GM23248 (cell line): ENCODE measurements around the gene USP30. TPM values are rescaled to one million over a fixed set of nuclear protein-coding genes. Genes with fewer than 3 reads are reported as not detected.

Experiments used
- DNase-seq: peaks from one replicate; pipeline ENCODE4 v3.0.0-alpha.2; 2015
- H2AFZ ChIP-seq: fragments of 200-600 bp; sonication (generic); 2 replicates; pipeline ENCODE4 v1.6.1; 2016; ENCODE audit warnings: antibody characterized with exemption
- H3F3A ChIP-seq: fragments of 200-600 bp; sonication (generic); 2 replicates; pipeline ENCODE4 v1.6.1; 2016; ENCODE audit warnings: mild to moderate bottlenecking, antibody characterized with exemption, mixed run types; ENCODE audit not compliant: insufficient read depth
- H3K27ac ChIP-seq: fragments of 200-600 bp; sonication (generic); 2 replicates; pipeline ENCODE4 v1.5.1; 2016; ENCODE audit warnings: mild to moderate bottlenecking
- H3K27me3 ChIP-seq: fragments of 200-600 bp; sonication (generic); replicated peaks from 2 replicates; pipeline ENCODE4 v1.6.1; 2016; ENCODE audit warnings: mild to moderate bottlenecking; ENCODE audit not compliant: insufficient read depth
- H3K36me3 ChIP-seq: fragments of 200-600 bp; sonication (generic); 2 replicates; pipeline ENCODE4 v1.6.1; 2016; ENCODE audit warnings: low read depth, mild to moderate bottlenecking
- H3K4me1 ChIP-seq: fragments of 200-600 bp; sonication (generic); 2 replicates; pipeline ENCODE4 v1.6.1; 2016; ENCODE audit warnings: mild to moderate bottlenecking; ENCODE audit not compliant: insufficient read depth
- H3K4me2 ChIP-seq: fragments of 200-600 bp; sonication (generic); one replicate; pipeline ENCODE4 v1.6.1; 2016; ENCODE audit warnings: mild to moderate bottlenecking; ENCODE audit not compliant: unreplicated experiment
- H3K4me3 ChIP-seq: fragments of 200-600 bp; sonication (generic); 2 replicates; pipeline ENCODE4 v1.5.1; 2016; ENCODE audit warnings: mild to moderate bottlenecking
- H3K79me2 ChIP-seq: fragments of 200-600 bp; sonication (generic); 2 replicates; pipeline ENCODE4 v1.6.1; 2016; ENCODE audit warnings: mild to moderate bottlenecking; ENCODE audit not compliant: insufficient read depth
- H3K9ac ChIP-seq: fragments of 200-600 bp; sonication (generic); 2 replicates; pipeline ENCODE4 v1.6.1; 2016; ENCODE audit warnings: mild to moderate bottlenecking
- H3K9me2 ChIP-seq: fragments of 200-600 bp; sonication (generic); 2 replicates; pipeline ENCODE4 v1.6.1; 2016; ENCODE audit warnings: mixed run types, mild to moderate bottlenecking, moderate library complexity; ENCODE audit not compliant: insufficient read depth
- H3K9me3 ChIP-seq: fragments of 200-600 bp; sonication (generic); one replicate; pipeline ENCODE4 v1.6.1; 2017; ENCODE audit warnings: low read depth
- H4K20me1 ChIP-seq: fragments of 200-600 bp; sonication (generic); 2 replicates; pipeline ENCODE4 v1.6.0; 2016; ENCODE audit not compliant: insufficient read depth
- EZH2 ChIP-seq: fragments of 200-600 bp; sonication (generic); IDR thresholded peaks from 2 replicates; pipeline ENCODE4 v1.6.1; 2018; ENCODE audit warnings: antibody characterized with exemption, mild to moderate bottlenecking; ENCODE audit not compliant: insufficient read depth, poor library complexity, severe bottlenecking
- EZH2phosphoT487 ChIP-seq: fragments of 200-600 bp; sonication (generic); IDR thresholded peaks from 2 replicates; pipeline ENCODE4 v1.6.1; 2018; ENCODE audit warnings: antibody characterized with exemption, moderate library complexity, mild to moderate bottlenecking, low read depth; ENCODE audit not compliant: insufficient read depth
- WGBS, 2 experiments: methylation state at CpG; one replicate each; pipeline ENCODE4 v1.1.6; 2015 to 2017; ENCODE audit warnings: low lambda C conversion rate in 2 of 2, low coverage in 1 of 2; ENCODE audit errors: missing lambda C conversion rate in 2 of 2; 5-methylcytosine and 5-hydroxymethylcytosine counted together
- in situ Hi-C: fragments of 300-500 bp; cut with MboI; formaldehyde crosslinking; loops from 2 replicates; pipeline ENCODE4 v1.15.0; 2020
- polyA plus RNA-seq: library from polyadenylated mRNA; unstranded; fragments of >200 nt; fragmentation: Nextera tagmentation; extraction: Ambion mirVana; gene quantifications from 2 replicates; pipeline ENCODE4 v1.2.1, GENCODE V29; 2016
- total RNA-seq: library from RNA; depleted of rRNA; stranded (reverse); fragments of >200 nt; shearing (Covaris generic); gene quantifications from 2 replicates; pipeline ENCODE4 v1.2.3, GENCODE V29; 2014

Gene USP30
- total and polyA plus RNA-seq, 2 experiments from 2014 or later, result 6.5 to 7.5 TPM

GRCh38 chr12:109085590-109085989 is 33.2 kb downstream of the USP30 start:
- WGBS, 2 experiments, result 96 to 97% methylated on average over 11 of the region's 11 CpGs
- no peak overlapping the region for H3K27ac ChIP-seq
- in situ Hi-C loops, result no loop called here
- H2AFZ ChIP-seq, result no peak overlapping the region
- H3F3A ChIP-seq, result 0 out of 2 replicates have a peak, but pooled peaks cover 5% of the 10 kb centered on the region
- H3K27me3 ChIP-seq, result no peaks in the 10 kb centered on the region
- no peaks in the 10 kb centered on the region for H4K20me1 ChIP-seq
- H3K9me2 ChIP-seq, result no peaks in the 10 kb centered on the region
- H3K4me1 ChIP-seq, result 0 out of 2 replicates have a peak, but pooled peaks cover 3% of the 10 kb centered on the region
- no peak overlapping the region for H3K4me2 ChIP-seq
- DNase-seq, result no peak
- H3K4me3 ChIP-seq, result no peak overlapping the region
- no peaks in the 10 kb centered on the region for H3K79me2 ChIP-seq
- peaks cover 34% of the 10 kb centered on the region for H3K36me3 ChIP-seq
- no peaks in the 10 kb centered on the region for H3K9me3 ChIP-seq
- no peak for TF ChIP-seq EZH2
- no peak for TF ChIP-seq EZH2phosphoT487
- no peak overlapping the region for H3K9ac ChIP-seq

- WGBS, 2 experiments, result 72 to 74% methylated on average over 5 of the region's 5 CpGs
- in situ Hi-C loops, result no loop called here
These were observed 34.9 kb downstream of the USP30 start for GRCh38 chr12:109087250-109087649.

GRCh38 chr12:109088818-109089217 is 36.4 kb downstream of the USP30 start:
- no peak for TF ChIP-seq EZH2
- 0 out of 2 replicates have a peak, but pooled peaks cover 5% of the 10 kb centered on the region for H3F3A ChIP-seq
- no peak overlapping the region for H3K4me2 ChIP-seq
- H4K20me1 ChIP-seq, result no peaks in the 10 kb centered on the region
- peaks cover 16% of the 10 kb centered on the region for H3K4me1 ChIP-seq
- H3K9ac ChIP-seq, result no peak overlapping the region
- H3K27ac ChIP-seq, result peak overlapping the region; percentile 35
- peak; percentile 63 for DNase-seq
- in situ Hi-C loops, result no loop called here
- H3K9me2 ChIP-seq, result no peaks in the 10 kb centered on the region
- H2AFZ ChIP-seq, result no peak overlapping the region
- H3K4me3 ChIP-seq, result no peak overlapping the region
- 53 to 62% methylated on average over 6 of the region's 6 CpGs for WGBS, 2 experiments
- H3K79me2 ChIP-seq, result peaks cover 19% of the 10 kb centered on the region
- no peaks in the 10 kb centered on the region for H3K9me3 ChIP-seq
- H3K27me3 ChIP-seq, result no peaks in the 10 kb centered on the region
- H3K36me3 ChIP-seq, result peaks cover 29% of the 10 kb centered on the region

More at GRCh38 chr12:109087250-109087649, 34.9 kb downstream of the USP30 start:
- Histone ChIP-seq H2AFZ (no peak overlapping the region), H3K27ac (no peak overlapping the region), H3K9me3 (no peaks in the 10 kb centered on the region), H3F3A (0 out of 2 replicates have a peak, but pooled peaks cover 5% of the 10 kb centered on the region), H3K36me3 (peaks cover 31% of the 10 kb centered on the region), H3K79me2 (peaks cover 10% of the 10 kb centered on the region), H3K27me3 (no peaks in the 10 kb centered on the region), H4K20me1 (no peaks in the 10 kb centered on the region), H3K9me2 (no peaks in the 10 kb centered on the region), H3K4me3 (no peak overlapping the region), H3K4me1 (peaks cover 9% of the 10 kb centered on the region), H3K9ac (no peak overlapping the region), H3K4me2 (no peak overlapping the region)
- TF ChIP-seq EZH2, result no peak
- TF ChIP-seq EZH2phosphoT487, result no peak
- DNase-seq, result no peak

GRCh38 chr12:109089683-109090082 is 37.3 kb downstream of the USP30 start:
- in situ Hi-C loops, result loop anchor here (10.0 kb wide), 1 partner anchor 525 kb away; the partner anchor contains the start of genes ISCU and SART3
- 0 out of 2 replicates have a peak, but pooled peaks cover 5% of the 10 kb centered on the region for H3F3A ChIP-seq
- no peak overlapping the region for H3K27ac ChIP-seq
- H3K79me2 ChIP-seq, result peaks cover 19% of the 10 kb centered on the region
- no peaks in the 10 kb centered on the region for H3K27me3 ChIP-seq
- no peak for DNase-seq
- no peak for TF ChIP-seq EZH2
- TF ChIP-seq EZH2phosphoT487, result no peak
- no peak overlapping the region for H3K4me3 ChIP-seq
- H3K36me3 ChIP-seq, result peaks cover 20% of the 10 kb centered on the region
- 88 to 91% methylated on average over 7 of the region's 7 CpGs for WGBS, 2 experiments
- no peak overlapping the region for H3K4me2 ChIP-seq
- peaks cover 16% of the 10 kb centered on the region for H3K4me1 ChIP-seq
- H2AFZ ChIP-seq, result no peak overlapping the region
- H3K9ac ChIP-seq, result no peak overlapping the region
- H3K9me3 ChIP-seq, result no peaks in the 10 kb centered on the region
- no peaks in the 10 kb centered on the region for H4K20me1 ChIP-seq
- no peaks in the 10 kb centered on the region for H3K9me2 ChIP-seq
